ENCODE measurements around the gene CSF1. TPM values are rescaled to one million over a fixed set of nuclear protein-coding genes. Genes with fewer than 3 reads are reported as not detected.

CSF1 gene
- total and polyA plus RNA-seq, 4 experiments from 2014 or later, result 5.0 to 13.9 (median 11.4) TPM

GRCh38 chr1:109969907-109970306, 59.3 kb downstream of the CSF1 start:
- intact Hi-C loops (cut with micrococcal nuclease), result no loop called here
- ChIA-PET CTCF (ENCODE audit: partially characterized antibody) (interaction anchor here (1.0 kb wide), 1 partner anchor 15 kb away, joined by 3 read pairs; the partner anchor contains the start of gene AHCYL1), POLR2A (ENCODE audit: partially characterized antibody) (no interaction called here)
- Mint-ChIP-seq H3K4me3 (no peak overlapping the region), H3K9me3 (peaks cover 0 to 6% (median 0%) of the 10 kb centered on the region in 8 donors), H3K36me3 (no peaks in the 10 kb centered on the region), H3K27me3 (peaks cover 3 to 6% of the 10 kb centered on the region in 2 donors), H3K4me1 (no peaks in the 10 kb centered on the region), H3K27ac (no peak overlapping the region)
- no peak for DNase-seq
- H3K27ac ChIP-seq (ENCODE audit: low read depth, low read length), result no peak overlapping the region
- no peaks in the 10 kb centered on the region for H3K27me3 ChIP-seq (ENCODE audit: insufficient read depth, low read length)
- H3K4me1 ChIP-seq (ENCODE audit: insufficient read depth, low read length), result no peaks in the 10 kb centered on the region
- H3K9me3 ChIP-seq (ENCODE audit: control insufficient read depth in 1 of 2, low read length in 2 of 2), result no peaks in the 10 kb centered on the region
- no peak overlapping the region for H3K4me3 ChIP-seq (ENCODE audit: low read length in 2 of 2)
- no peaks in the 10 kb centered on the region for H3K36me3 ChIP-seq (ENCODE audit: insufficient read depth, low read length)

- ChIA-PET POLR2A (ENCODE audit: partially characterized antibody) (no interaction called here), CTCF (ENCODE audit: partially characterized antibody) (interaction anchor here (0.7 to 5.5 kb wide), 5 partner anchors 13 to 197 kb away, joined by 3 to 34 read pairs (median 7); partner anchors contain the start of gene AHCYL1)
- Mint-ChIP-seq H3K4me3 (no peak overlapping the region), H3K36me3 (no peaks in the 10 kb centered on the region), H3K27me3 (peaks cover 0 to 6% of the 10 kb centered on the region in 2 donors), H3K27ac (no peak overlapping the region), H3K9me3 (no peaks in the 10 kb centered on the region), H3K4me1 (no peaks in the 10 kb centered on the region)
- Histone ChIP-seq H3K36me3 (ENCODE audit: insufficient read depth, low read length) (no peaks in the 10 kb centered on the region), H3K4me1 (ENCODE audit: insufficient read depth, low read length) (no peaks in the 10 kb centered on the region), H3K4me3 (ENCODE audit: low read length in 2 of 2) (no peak overlapping the region), H3K9me3 (ENCODE audit: control insufficient read depth in 1 of 2, low read length in 2 of 2) (no peaks in the 10 kb centered on the region), H3K27me3 (ENCODE audit: insufficient read depth, low read length) (no peaks in the 10 kb centered on the region), H3K27ac (ENCODE audit: low read depth, low read length) (no peak overlapping the region)
- no peak for DNase-seq
- intact Hi-C loops (cut with micrococcal nuclease), result no loop called here
Observed at GRCh38 chr1:109971559-109971958, 60.9 kb downstream of the CSF1 start.

- H3K27ac ChIP-seq (ENCODE audit: low read depth, low read length), result no peak overlapping the region
- Mint-ChIP-seq H3K27ac (no peak overlapping the region), H3K36me3 (no peaks in the 10 kb centered on the region), H3K4me1 (no peaks in the 10 kb centered on the region), H3K9me3 (no peaks in the 10 kb centered on the region), H3K27me3 (peaks cover 6 to 10% of the 10 kb centered on the region in 2 donors), H3K4me3 (no peak overlapping the region)
- H3K4me3 ChIP-seq (ENCODE audit: low read length in 2 of 2), result no peak overlapping the region
- ChIA-PET POLR2A (ENCODE audit: partially characterized antibody) (no interaction called here), CTCF (ENCODE audit: partially characterized antibody) (interaction anchor here (5.5 to 15.4 kb wide), 2 partner anchors 10 to 193 kb away, joined by 34 to 864 read pairs; partner anchors contain the start of gene AHCYL1)
- H3K36me3 ChIP-seq (ENCODE audit: insufficient read depth, low read length), result no peaks in the 10 kb centered on the region
- no peaks in the 10 kb centered on the region for H3K27me3 ChIP-seq (ENCODE audit: insufficient read depth, low read length)
- DNase-seq, result no peak
- intact Hi-C loops (cut with micrococcal nuclease), result no loop called here
- H3K9me3 ChIP-seq (ENCODE audit: control insufficient read depth in 1 of 2, low read length in 2 of 2), result no peaks in the 10 kb centered on the region
- no peaks in the 10 kb centered on the region for H3K4me1 ChIP-seq (ENCODE audit: insufficient read depth, low read length)
Observed at GRCh38 chr1:109974191-109974590, 63.5 kb downstream of the CSF1 start.

- Histone ChIP-seq H3K27ac (ENCODE audit: low read depth, low read length) (no peak overlapping the region), H3K9me3 (ENCODE audit: control insufficient read depth in 1 of 2, low read length in 2 of 2) (no peaks in the 10 kb centered on the region), H3K27me3 (ENCODE audit: insufficient read depth, low read length) (no peaks in the 10 kb centered on the region), H3K36me3 (ENCODE audit: insufficient read depth, low read length) (no peaks in the 10 kb centered on the region), H3K4me3 (ENCODE audit: low read length in 2 of 2) (no peak overlapping the region), H3K4me1 (ENCODE audit: insufficient read depth, low read length) (no peaks in the 10 kb centered on the region)
- H3K4me1 Mint-ChIP-seq, result peaks cover 0 to 1% (median 0%) of the 10 kb centered on the region in 4 donors
- no peak overlapping the region for H3K27ac Mint-ChIP-seq
- no peak for DNase-seq
- H3K4me3 Mint-ChIP-seq, result no peak overlapping the region
- CTCF ChIA-PET (ENCODE audit: partially characterized antibody), result interaction anchor here (5.5 to 15.4 kb wide), 2 partner anchors 9 to 194 kb away, joined by 34 to 864 read pairs; partner anchors contain the start of gene AHCYL1
- H3K27me3 Mint-ChIP-seq, result peaks cover 6 to 8% of the 10 kb centered on the region in 2 donors
- intact Hi-C loops (cut with micrococcal nuclease), result no loop called here
- no peaks in the 10 kb centered on the region for H3K9me3 Mint-ChIP-seq
- H3K36me3 Mint-ChIP-seq, result no peaks in the 10 kb centered on the region
- POLR2A ChIA-PET (ENCODE audit: partially characterized antibody), result no interaction called here
Observed at GRCh38 chr1:109975718-109976117, 65.1 kb downstream of the CSF1 start.

- Histone ChIP-seq H3K4me3 (ENCODE audit: low read length in 2 of 2) (no peak overlapping the region), H3K4me1 (ENCODE audit: insufficient read depth, low read length) (no peaks in the 10 kb centered on the region), H3K9me3 (ENCODE audit: control insufficient read depth in 1 of 2, low read length in 2 of 2) (no peaks in the 10 kb centered on the region), H3K27me3 (ENCODE audit: insufficient read depth, low read length) (no peaks in the 10 kb centered on the region), H3K36me3 (ENCODE audit: insufficient read depth, low read length) (no peaks in the 10 kb centered on the region), H3K27ac (ENCODE audit: low read depth, low read length) (no peak overlapping the region)
- no peaks in the 10 kb centered on the region for H3K9me3 Mint-ChIP-seq
- H3K36me3 Mint-ChIP-seq, result no peaks in the 10 kb centered on the region
- no peak for DNase-seq
- H3K4me1 Mint-ChIP-seq, result peaks cover 0 to 1% (median 0%) of the 10 kb centered on the region in 4 donors
- peaks cover 6 to 8% of the 10 kb centered on the region in 2 donors for H3K27me3 Mint-ChIP-seq
- no peak overlapping the region for H3K27ac Mint-ChIP-seq
- ChIA-PET POLR2A (ENCODE audit: partially characterized antibody) (no interaction called here), CTCF (ENCODE audit: partially characterized antibody) (interaction anchor here (5.5 to 15.4 kb wide), 3 partner anchors 8 to 336 kb away, joined by 29 to 864 read pairs (median 34); partner anchors contain the start of gene AHCYL1)
- H3K4me3 Mint-ChIP-seq, result no peak overlapping the region
- intact Hi-C loops (cut with micrococcal nuclease), result no loop called here
Observed at GRCh38 chr1:109976762-109977161, 66.1 kb downstream of the CSF1 start.

GRCh38 chr1:109977225-109977624, 66.6 kb downstream of the CSF1 start:
- ChIA-PET POLR2A (ENCODE audit: partially characterized antibody) (no interaction called here), CTCF (ENCODE audit: partially characterized antibody) (interaction anchor here (5.7 to 15.4 kb wide), 2 partner anchors 196 to 337 kb away, joined by 29 to 864 read pairs; no protein-coding TSS in a partner anchor)
- Histone ChIP-seq H3K27me3 (ENCODE audit: insufficient read depth, low read length) (no peaks in the 10 kb centered on the region), H3K9me3 (ENCODE audit: control insufficient read depth in 1 of 2, low read length in 2 of 2) (no peaks in the 10 kb centered on the region), H3K36me3 (ENCODE audit: insufficient read depth, low read length) (no peaks in the 10 kb centered on the region), H3K4me1 (ENCODE audit: insufficient read depth, low read length) (no peaks in the 10 kb centered on the region), H3K4me3 (ENCODE audit: low read length in 2 of 2) (no peak overlapping the region), H3K27ac (ENCODE audit: low read depth, low read length) (no peak overlapping the region)
- Mint-ChIP-seq H3K27me3 (peaks cover 6 to 8% of the 10 kb centered on the region in 2 donors), H3K4me1 (peaks cover 0 to 1% (median 0%) of the 10 kb centered on the region in 4 donors), H3K27ac (no peak overlapping the region), H3K4me3 (no peak overlapping the region), H3K9me3 (no peaks in the 10 kb centered on the region), H3K36me3 (no peaks in the 10 kb centered on the region)
- intact Hi-C loops (cut with micrococcal nuclease), result no loop called here
- DNase-seq, result no peak

- Mint-ChIP-seq H3K4me3 (no peak overlapping the region), H3K27ac (no peak overlapping the region), H3K36me3 (no peaks in the 10 kb centered on the region), H3K4me1 (peaks cover 0 to 1% (median 0%) of the 10 kb centered on the region in 4 donors), H3K27me3 (peaks cover 6 to 8% of the 10 kb centered on the region in 2 donors), H3K9me3 (no peaks in the 10 kb centered on the region)
- DNase-seq, result no peak
- Histone ChIP-seq H3K9me3 (ENCODE audit: control insufficient read depth in 1 of 2, low read length in 2 of 2) (no peaks in the 10 kb centered on the region), H3K4me1 (ENCODE audit: insufficient read depth, low read length) (no peaks in the 10 kb centered on the region), H3K27me3 (ENCODE audit: insufficient read depth, low read length) (no peaks in the 10 kb centered on the region), H3K27ac (ENCODE audit: low read depth, low read length) (no peak overlapping the region), H3K4me3 (ENCODE audit: low read length in 2 of 2) (no peak overlapping the region), H3K36me3 (ENCODE audit: insufficient read depth, low read length) (no peaks in the 10 kb centered on the region)
- POLR2A ChIA-PET (ENCODE audit: partially characterized antibody), result no interaction called here
- intact Hi-C loops (cut with micrococcal nuclease), result no loop called here
- CTCF ChIA-PET (ENCODE audit: partially characterized antibody), result interaction anchor here (5.7 to 15.4 kb wide), 2 partner anchors 196 to 337 kb away, joined by 29 to 864 read pairs; no protein-coding TSS in a partner anchor
Observed at GRCh38 chr1:109977657-109978378, 67.2 kb downstream of the CSF1 start.

All from CD4-positive, alpha-beta memory T cell (primary cell).